ENCODE results near the gene PILRA. TPM values are rescaled to one million over a fixed set of nuclear protein-coding genes. Genes with fewer than 3 reads are reported as not detected.
A peak's percentile ranks its signal among the peaks of the same experiment; 100 is the strongest.
"Not testable (repeated sequence)": the region's sequence is repeated elsewhere in the genome, so short reads cannot be mapped to it uniquely, and the experiment has no call there.

PILRA gene
- total and polyA plus RNA-seq, 2 of the 13 experiments (the other 11 are each of a cell fraction or from before 2014, with no cell fraction given) = 0.13 to 1.3 TPM

GRCh38 chr7:100335566-100336466 is 37.5 kb upstream of the PILRA start (continued):
- TF ChIP-seq NONO (IDR thresholded peaks at IDR 0.05) = not testable (repeated sequence)
- peak; percentile 91 for TF ChIP-seq NONO (CRISPR knock-in tag; conservative IDR thresholded peaks at IDR 0.05)
- peak; percentile 48; the same call in 1 of the 3 replicates for TF ChIP-seq MXI1 (IDR thresholded peaks at IDR 0.05; ENCODE audit: borderline replicate concordance, low read depth, low read length)
- peak; percentile 94; the same call in 1 of the 2 replicates for TF ChIP-seq E2F2 (CRISPR knock-in tag; IDR thresholded peaks at IDR 0.05; ENCODE audit: borderline replicate concordance)
- TF ChIP-seq REXO4 (CRISPR knock-in tag; IDR thresholded peaks at IDR 0.05; ENCODE audit: borderline replicate concordance) = 0 out of 2 replicates have a peak, but pooled peaks have one; percentile 20
- peak; percentile 89 for TF ChIP-seq NFYC (CRISPR knock-in tag; IDR thresholded peaks at IDR 0.05)
- TF ChIP-seq KLF6 (CRISPR knock-in tag; IDR thresholded peaks at IDR 0.05) = peak; percentile 61; the same call in 1 of the 2 replicates
- TF ChIP-seq KDM5A (IDR thresholded peaks at IDR 0.05; ENCODE audit: borderline replicate concordance, low read length) = peak; percentile 24; the same call in 1 of the 2 replicates
- 0 out of 2 replicates have a peak, but pooled peaks have one; percentile 70 for TF ChIP-seq ZNF280D (CRISPR knock-in tag; IDR thresholded peaks at IDR 0.05)
- TF ChIP-seq MAF1 (CRISPR knock-in tag; IDR thresholded peaks at IDR 0.05; ENCODE audit: borderline replicate concordance) = peak; percentile 28; the same call in 1 of the 2 replicates
- peak; percentile 85 for TF ChIP-seq GATAD1 (CRISPR knock-in tag; IDR thresholded peaks at IDR 0.05)
- TF ChIP-seq POLR2A (IDR thresholded peaks at IDR 0.05; ENCODE audit: insufficient read depth in 1 of 2, low read depth in 2 of 2, low read length in 2 of 2) = peak; percentile 94 to 96
- TF ChIP-seq ZEB1 (IDR thresholded peaks at IDR 0.05; ENCODE audit: insufficient replicate concordance, low read depth) = peak; percentile 60
- peak; percentile 82 for TF ChIP-seq SALL2 (CRISPR knock-in tag; IDR thresholded peaks at IDR 0.05)
- peak; percentile 81 for TF ChIP-seq ZNF687 (CRISPR knock-in tag; IDR thresholded peaks at IDR 0.05)
- TF ChIP-seq ETV5 (CRISPR knock-in tag; IDR thresholded peaks at IDR 0.05; ENCODE audit: borderline replicate concordance) = peak; percentile 56; the same call in 1 of the 2 replicates
- 0 out of 2 replicates have a peak, but pooled peaks have one; percentile 49 for TF ChIP-seq TEF (CRISPR knock-in tag; IDR thresholded peaks at IDR 0.05)
- TF ChIP-seq MXD3 (CRISPR knock-in tag; IDR thresholded peaks at IDR 0.05) = peak; percentile 73; the same call in 1 of the 2 replicates

All from HepG2 (cell line).